NT2/D1 (cell line): ENCODE results near the gene ALDH16A1.
A peak's percentile ranks its signal among the peaks of the same experiment; 100 is the strongest.

Experiments
- DNase-seq: peaks from one replicate; pipeline ENCODE4 v3.0.0-alpha.2; 2011; ENCODE audit warnings: low read depth, low spot score
- H3K27me3 ChIP-seq: 2 replicates; pipeline ENCODE4 v1.6.0; 2011; ENCODE audit warnings: mild to moderate bottlenecking; ENCODE audit not compliant: insufficient read length, insufficient read depth
- H3K36me3 ChIP-seq: 2 replicates; pipeline ENCODE4 v1.6.1; 2011; ENCODE audit warnings: mild to moderate bottlenecking, low read length, mixed read lengths; ENCODE audit not compliant: insufficient read depth, insufficient read length
- H3K4me1 ChIP-seq: 2 replicates; pipeline ENCODE4 v1.5.1; 2011; ENCODE audit not compliant: insufficient read depth, insufficient read length
- H3K4me3 ChIP-seq: 2 replicates; pipeline ENCODE4 v1.5.1; 2011; ENCODE audit warnings: low read depth; ENCODE audit not compliant: insufficient read length
- H3K9ac ChIP-seq: 2 replicates; pipeline ENCODE4 v1.6.0; 2011; ENCODE audit warnings: low read depth; ENCODE audit not compliant: insufficient read length
- H3K9me3 ChIP-seq: 2 replicates; pipeline ENCODE4 v1.5.1; 2011; ENCODE audit warnings: mild to moderate bottlenecking, low read length; ENCODE audit not compliant: insufficient read depth
- SUZ12 ChIP-seq: IDR thresholded peaks from 2 replicates; pipeline ENCODE4 v1.6.1; 2011; ENCODE audit not compliant: insufficient read length, insufficient read depth; ENCODE audit errors: extremely low read depth
- YY1 ChIP-seq: IDR thresholded peaks from 2 replicates; pipeline ENCODE4 v1.6.1; 2011; ENCODE audit not compliant: insufficient read length, insufficient read depth
- ZNF274 ChIP-seq: IDR thresholded peaks from 2 replicates; pipeline ENCODE4 v1.6.1; 2011; ENCODE audit warnings: mild to moderate bottlenecking, low read depth, low read length

The ALDH16A1 gene

GRCh38 chr19:49430678-49431329 is 22.2 kb upstream of the ALDH16A1 start:
- DNase-seq = no peak
- H3K36me3 ChIP-seq = no peaks in the 10 kb centered on the region
- peaks cover 45% of the 10 kb centered on the region for H3K27me3 ChIP-seq
- H3K4me3 ChIP-seq = no peak overlapping the region
- peak overlapping the region; percentile 42 for H3K9ac ChIP-seq
- H3K4me1 ChIP-seq = peaks cover 5% of the 10 kb centered on the region
- TF ChIP-seq ZNF274 = no peak
- TF ChIP-seq YY1 = no peak
- no peak for TF ChIP-seq SUZ12
- no peaks in the 10 kb centered on the region for H3K9me3 ChIP-seq

- no peak for DNase-seq
- H3K4me1 ChIP-seq = peaks cover 4% of the 10 kb centered on the region
- peaks cover 39% of the 10 kb centered on the region for H3K27me3 ChIP-seq
- H3K9me3 ChIP-seq = no peaks in the 10 kb centered on the region
- no peak overlapping the region for H3K9ac ChIP-seq
- no peak overlapping the region for H3K4me3 ChIP-seq
- H3K36me3 ChIP-seq = no peaks in the 10 kb centered on the region
- TF ChIP-seq SUZ12 = no peak
- TF ChIP-seq ZNF274 = no peak
- TF ChIP-seq YY1 = no peak
Observed at GRCh38 chr19:49431330-49431749, 21.7 kb upstream of the ALDH16A1 start.

DNA sequence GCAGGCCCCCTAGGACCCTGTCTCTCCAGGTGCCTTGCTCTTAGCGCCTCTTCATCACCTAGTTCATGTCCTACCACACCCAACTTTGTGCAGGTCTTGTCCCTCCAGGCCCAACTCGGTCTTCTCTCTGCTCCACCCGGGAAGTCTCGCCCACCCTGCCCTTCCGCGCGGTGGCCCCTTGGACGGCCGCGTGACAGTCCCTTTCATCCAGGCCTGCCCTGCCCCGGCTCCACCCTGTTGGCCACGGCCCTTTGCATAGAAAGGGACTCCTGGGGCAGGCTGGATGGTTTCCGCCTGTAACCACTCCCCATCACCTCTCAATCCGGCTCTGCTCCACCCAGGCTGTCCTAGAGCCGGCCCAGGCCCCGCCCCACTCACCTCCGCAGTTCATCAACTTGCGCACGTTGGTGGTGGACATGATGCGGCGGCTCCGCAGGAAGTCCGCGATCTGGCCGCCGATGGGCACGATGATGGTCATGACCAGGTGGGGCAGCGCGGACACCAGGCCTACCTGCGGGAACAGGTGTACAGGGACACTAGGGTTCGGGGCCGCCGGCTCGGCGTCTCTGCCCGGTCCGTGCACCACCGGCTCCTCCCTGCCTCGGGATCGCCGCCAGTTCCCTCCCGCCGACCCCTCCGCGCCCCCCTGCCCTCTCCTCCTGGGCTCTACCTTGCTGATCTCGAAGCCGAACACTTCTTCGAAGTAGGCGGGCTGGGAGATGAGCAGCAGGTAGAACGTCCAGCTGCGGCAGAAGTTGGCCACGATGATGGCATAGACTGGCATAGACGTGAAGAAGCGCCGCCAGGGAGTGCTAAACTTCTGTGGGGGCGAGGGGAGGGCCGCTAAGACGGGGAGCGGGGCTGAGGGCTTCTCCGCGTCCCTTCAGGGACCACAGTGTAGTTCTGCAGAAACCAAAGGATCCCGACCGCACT is 20.6 kb upstream of the ALDH16A1 start:
- peaks cover 30% of the 10 kb centered on the region for H3K27me3 ChIP-seq
- no peak overlapping the region for H3K9ac ChIP-seq
- no peak for DNase-seq
- H3K36me3 ChIP-seq = no peaks in the 10 kb centered on the region
- H3K4me3 ChIP-seq = no peak overlapping the region
- TF ChIP-seq ZNF274 = no peak
- no peak for TF ChIP-seq YY1
- no peaks in the 10 kb centered on the region for H3K9me3 ChIP-seq
- H3K4me1 ChIP-seq = no peaks in the 10 kb centered on the region

GRCh38 chr19:49433240-49433901 is 19.7 kb upstream of the ALDH16A1 start:
- Histone ChIP-seq H3K36me3 (no peaks in the 10 kb centered on the region), H3K4me1 (no peaks in the 10 kb centered on the region), H3K9ac (no peak overlapping the region), H3K9me3 (no peaks in the 10 kb centered on the region), H3K27me3 (peaks cover 40% of the 10 kb centered on the region), H3K4me3 (no peak overlapping the region)
- TF ChIP-seq SUZ12 (no peak), YY1 (no peak), ZNF274 (no peak)
- DNase-seq = no peak

DNA sequence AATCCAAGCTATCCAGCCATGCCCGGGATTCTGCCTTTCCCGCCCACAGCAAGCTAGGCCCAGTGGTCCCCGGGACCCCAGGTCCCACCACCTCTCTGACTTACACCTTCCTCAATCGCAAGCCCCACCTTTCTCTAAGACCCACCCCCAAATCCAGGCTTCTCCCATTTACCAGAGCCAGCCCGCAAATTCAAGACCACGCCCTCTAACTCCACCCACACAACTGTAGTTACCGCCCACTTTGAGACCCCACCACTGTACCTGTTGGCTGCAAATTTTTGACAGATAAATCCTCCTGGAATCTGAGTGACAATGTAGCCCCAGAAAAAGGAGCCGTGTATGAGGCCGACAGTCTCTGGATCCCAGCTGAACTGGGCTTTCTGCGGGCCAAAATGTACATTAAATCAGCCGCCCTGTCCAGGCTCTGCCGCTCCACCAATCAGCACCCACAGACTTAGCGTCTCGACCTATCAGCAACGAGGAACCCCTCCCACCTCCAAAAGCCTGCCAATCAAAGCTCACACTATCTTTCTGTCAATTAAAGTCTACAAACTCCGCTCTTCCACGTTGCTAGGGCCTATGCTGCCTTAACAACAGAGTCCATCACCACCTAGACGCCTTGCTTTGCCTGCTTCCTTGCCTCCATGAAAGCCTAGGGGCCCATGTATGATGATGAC is 18.0 kb upstream of the ALDH16A1 start:
- Histone ChIP-seq H3K36me3 (no peaks in the 10 kb centered on the region), H3K4me1 (peaks cover 2% of the 10 kb centered on the region), H3K9ac (no peak overlapping the region), H3K9me3 (no peaks in the 10 kb centered on the region), H3K4me3 (no peak overlapping the region), H3K27me3 (peaks cover 52% of the 10 kb centered on the region)
- TF ChIP-seq ZNF274 (no peak), YY1 (no peak), SUZ12 (no peak)
- DNase-seq = no peak

DNA sequence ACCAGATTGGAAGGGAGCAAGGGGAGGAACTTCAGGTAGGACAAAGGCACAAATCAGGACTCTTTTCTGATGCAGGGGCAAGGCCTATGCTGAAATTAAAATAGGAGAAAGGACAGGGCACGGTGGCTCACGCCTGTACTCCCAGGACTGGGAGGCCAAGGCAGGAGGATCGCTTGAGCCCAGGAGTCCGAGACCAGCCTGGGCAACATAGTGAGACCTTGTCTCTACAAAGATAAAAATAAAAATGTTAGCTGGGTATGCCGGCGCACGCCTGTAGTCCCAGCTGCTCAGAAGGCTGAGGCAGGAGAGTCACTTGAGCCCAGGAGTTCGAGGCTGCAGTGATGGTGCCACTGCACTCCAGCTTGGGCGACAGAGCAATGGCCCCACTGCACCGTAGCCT is 17.4 kb upstream of the ALDH16A1 start:
- Histone ChIP-seq H3K4me3 (no peak overlapping the region), H3K9ac (no peak overlapping the region), H3K27me3 (peaks cover 58% of the 10 kb centered on the region), H3K9me3 (no peaks in the 10 kb centered on the region), H3K36me3 (no peaks in the 10 kb centered on the region), H3K4me1 (peaks cover 4% of the 10 kb centered on the region)
- TF ChIP-seq SUZ12 (no peak), ZNF274 (no peak)
- no peak for DNase-seq
